GM10266 (cell line): Measurements from ENCODE around the gene CHRM2.

Experiments
- DNase-seq: peaks from one replicate; pipeline ENCODE4 v3.0.0; 2012; ENCODE audit errors: extremely low spot score
- CTCF ChIP-seq: IDR thresholded peaks from 2 replicates; pipeline ENCODE4 v1.5.1; 2012; ENCODE audit warnings: mild to moderate bottlenecking, low read depth; ENCODE audit not compliant: control insufficient read depth, insufficient read depth; ENCODE audit errors: missing control alignments

CHRM2 gene

DNA sequence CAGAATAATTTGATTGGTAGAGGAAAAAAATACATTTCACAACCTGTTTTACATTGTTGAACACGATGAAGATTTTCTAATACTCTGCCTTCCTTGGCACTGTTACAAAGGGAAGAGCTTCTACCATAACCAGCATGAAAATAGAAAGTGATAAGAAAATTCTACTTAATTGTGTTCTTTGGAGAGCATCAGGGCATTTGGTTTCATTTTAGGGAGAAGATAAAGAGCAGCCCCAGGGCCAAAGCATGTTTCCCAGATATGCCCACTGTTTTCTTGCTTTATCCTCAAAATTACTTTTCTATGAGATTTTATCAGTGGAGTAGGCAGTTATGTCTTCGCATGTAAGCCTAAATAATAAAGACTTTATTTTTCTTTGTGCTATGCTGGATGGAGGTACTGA lies 9.5 kb downstream of the CHRM2 start:
- no peak for DNase-seq
- no peak for TF ChIP-seq CTCF

GRCh38 chr7:136878878-136879277 lies 10.4 kb downstream of the CHRM2 start:
- DNase-seq = no peak

DNA sequence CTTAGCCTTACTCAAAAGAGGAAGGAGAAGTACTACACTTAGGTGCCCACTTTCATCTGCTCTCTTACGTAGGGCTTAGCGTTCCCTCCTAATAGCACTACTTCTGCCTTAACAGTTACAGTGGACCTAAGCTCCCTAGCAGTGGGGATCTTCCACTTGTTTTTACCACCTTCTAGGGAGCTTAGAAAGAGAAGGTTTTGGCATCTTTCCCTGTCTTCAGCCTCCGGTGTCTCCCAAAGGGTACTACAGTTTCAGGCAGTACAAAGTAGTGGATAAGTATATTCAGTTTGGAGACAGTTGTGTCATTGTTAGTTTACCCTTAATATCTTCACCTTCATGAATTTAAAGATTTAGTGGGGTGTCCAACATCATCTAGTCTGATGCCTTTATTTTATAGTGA lies 14.6 kb downstream of the CHRM2 start:
- TF ChIP-seq CTCF = no peak

More at GRCh38 chr7:136878878-136879277, 10.4 kb downstream of the CHRM2 start:
- no peak for TF ChIP-seq CTCF

GRCh38 chr7:136884492-136884891 lies 16.0 kb downstream of the CHRM2 start:
- DNase-seq = no peak
- no peak for TF ChIP-seq CTCF

More for the DNA sequence above, 14.6 kb downstream of the CHRM2 start:
- DNase-seq = no peak

DNA sequence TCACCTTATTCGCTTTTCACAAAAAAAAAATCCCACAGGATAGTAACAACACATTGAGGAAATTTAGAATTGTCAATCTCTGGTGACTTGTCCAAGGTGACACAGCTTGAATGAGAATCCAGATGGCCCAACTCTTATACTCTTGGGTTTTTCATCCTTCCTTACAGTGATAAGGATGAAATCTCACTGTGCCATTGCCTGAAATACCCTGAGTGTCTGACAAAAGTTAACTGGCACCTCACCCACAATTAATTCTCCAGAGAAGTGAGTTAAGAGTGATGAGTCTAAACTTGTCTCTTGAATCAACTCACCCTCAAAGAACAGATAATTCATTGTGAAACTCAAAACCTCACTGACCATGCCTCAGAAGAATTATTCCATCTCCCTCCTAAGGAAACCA lies 18.9 kb downstream of the CHRM2 start:
- no peak for TF ChIP-seq CTCF

DNA sequence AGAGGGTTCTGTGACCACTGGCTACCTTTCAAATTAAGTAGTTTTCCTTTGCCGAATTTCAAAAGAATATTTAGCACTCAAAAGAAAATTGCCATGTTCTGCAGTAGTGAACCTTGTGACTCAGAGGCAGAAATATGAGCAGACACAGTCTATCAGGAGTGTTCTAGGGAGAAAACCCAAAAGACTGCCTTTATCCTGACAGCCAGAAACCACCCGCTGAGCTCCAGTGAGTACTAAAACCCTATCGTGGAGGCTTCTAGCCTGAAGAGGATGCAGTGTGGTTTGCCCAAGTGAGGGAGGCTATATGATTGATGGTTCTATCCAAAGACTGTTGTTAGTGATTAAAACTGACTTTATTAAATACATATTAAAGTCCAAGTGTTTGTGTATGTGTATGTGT lies 21.9 kb downstream of the CHRM2 start:
- TF ChIP-seq CTCF = no peak

More for the DNA sequence above, 18.9 kb downstream of the CHRM2 start:
- no peak for DNase-seq

DNA sequence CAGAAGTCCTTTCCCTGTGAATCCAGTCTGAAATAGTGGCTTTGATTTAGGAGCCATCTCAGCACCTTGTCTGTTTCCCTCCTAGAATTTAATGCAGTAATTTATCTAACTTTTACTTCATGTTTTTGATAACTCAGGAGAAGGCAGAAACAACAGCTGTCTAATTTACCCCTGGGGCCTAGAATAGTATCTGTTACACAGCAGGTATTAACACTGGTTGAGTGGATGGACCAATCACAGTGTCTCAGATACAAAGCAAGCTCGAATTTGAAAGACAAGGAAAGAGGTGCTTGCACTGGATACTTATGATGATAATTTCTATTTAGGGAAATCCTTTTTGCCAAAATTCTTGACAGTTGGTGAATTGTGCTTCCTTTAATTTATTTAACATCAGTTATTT lies 23.4 kb downstream of the CHRM2 start:
- DNase-seq = no peak

More for the DNA sequence above, 21.9 kb downstream of the CHRM2 start:
- no peak for DNase-seq

More for the DNA sequence above, 23.4 kb downstream of the CHRM2 start:
- no peak for TF ChIP-seq CTCF
